IPS DF 6.9 (cell line): ENCODE results near the gene DDX10.
"Not testable (repeated sequence)": the region's sequence is repeated elsewhere in the genome, so short reads cannot be mapped to it uniquely, and the experiment has no call there.

ENCODE experiments used
- DNase-seq: peaks from one replicate; pipeline ENCODE4 v3.0.0-alpha.2; 2013; ENCODE audit warnings: low read depth, low spot score
- H3K27ac ChIP-seq: one replicate; pipeline ENCODE4 v1.5.1; 2013; ENCODE audit warnings: low read length, control low read depth
- H3K27me3 ChIP-seq: 2 replicates; pipeline ENCODE4 v1.6.1; 2013; ENCODE audit warnings: mild to moderate bottlenecking, low read length; ENCODE audit not compliant: control insufficient read depth, insufficient read depth
- H3K36me3 ChIP-seq: 2 replicates; pipeline ENCODE4 v1.6.1; 2013; ENCODE audit warnings: low read length; ENCODE audit not compliant: control insufficient read depth, insufficient read depth
- H3K4me1 ChIP-seq: 2 replicates; pipeline ENCODE4 v1.6.1; 2013; ENCODE audit warnings: low read length; ENCODE audit not compliant: control insufficient read depth, insufficient read depth
- H3K4me3 ChIP-seq: 2 replicates; pipeline ENCODE4 v1.5.1; 2013; ENCODE audit warnings: mild to moderate bottlenecking, low read length
- H3K9me3 ChIP-seq: 2 replicates; pipeline ENCODE4 v1.6.1; 2013; ENCODE audit warnings: low read length, inconsistent platforms; ENCODE audit not compliant: control insufficient read depth, insufficient read depth
- WGBS: extraction: QIAGEN DNeasy Blood & Tissue Kit; methylation state at CpG from one replicate; pipeline ENCODE4 v1.1.7; 2013; ENCODE audit warnings: mixed read lengths, missing lambda C conversion rate; ENCODE audit not compliant: insufficient read length, insufficient coverage; 5-methylcytosine and 5-hydroxymethylcytosine counted together

Gene DDX10

GRCh38 chr11:108734283-108734682 is 69.4 kb downstream of the DDX10 start:
- Histone ChIP-seq H3K4me1 (no peaks in the 10 kb centered on the region), H3K36me3 (no peaks in the 10 kb centered on the region), H3K9me3 (no peaks in the 10 kb centered on the region), H3K27ac (no peak overlapping the region), H3K4me3 (no peak overlapping the region), H3K27me3 (no peaks in the 10 kb centered on the region)
- WGBS: no CpG with 5 or more reads among the region's 1 CpG
- DNase-seq: no peak

DNA sequence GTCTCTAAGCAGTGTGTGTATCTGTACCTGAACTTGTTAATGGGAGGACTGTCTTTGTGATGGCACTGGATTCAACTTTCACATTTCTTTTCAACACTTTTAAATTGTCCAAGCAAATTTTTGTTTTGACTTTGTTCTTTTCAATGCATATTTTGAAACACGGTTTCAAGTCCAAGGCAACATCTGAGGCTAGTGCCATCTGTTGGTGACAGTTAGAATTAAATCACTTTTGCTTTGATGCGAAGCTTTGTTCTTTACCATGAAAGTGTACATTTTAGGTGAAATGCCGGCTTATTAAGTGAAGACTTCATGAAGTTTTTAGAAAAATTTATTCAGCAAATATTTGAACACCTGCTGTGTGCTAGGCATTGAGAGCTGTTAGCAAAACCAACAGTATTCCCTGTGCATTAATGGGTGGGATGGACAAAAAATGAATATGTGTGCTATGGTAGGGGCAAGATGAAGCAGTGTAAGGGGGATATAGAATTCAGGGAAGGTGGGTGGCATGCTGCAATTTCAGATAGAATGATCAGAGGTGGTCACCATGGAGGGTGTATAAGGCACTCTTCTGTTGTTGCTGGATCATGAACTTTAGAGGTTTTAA is 70.2 kb downstream of the DDX10 start:
- no peaks in the 10 kb centered on the region for H3K27me3 ChIP-seq
- H3K9me3 ChIP-seq: no peaks in the 10 kb centered on the region
- DNase-seq: no peak
- no peaks in the 10 kb centered on the region for H3K36me3 ChIP-seq
- WGBS: no CpG with 5 or more reads among the region's 3 CpGs
- H3K4me1 ChIP-seq: no peaks in the 10 kb centered on the region
- H3K27ac ChIP-seq: no peak overlapping the region
- H3K4me3 ChIP-seq: no peak overlapping the region

- not testable (repeated sequence) for H3K27me3 ChIP-seq, H3K27ac ChIP-seq, H3K36me3 ChIP-seq, H3K4me1 ChIP-seq, H3K9me3 ChIP-seq, DNase-seq, H3K4me3 ChIP-seq
- no CpG with 5 or more reads among the region's 2 CpGs for WGBS
These were observed 75.3 kb downstream of the DDX10 start for GRCh38 chr11:108740132-108740531.

GRCh38 chr11:108743851-108744250 is 79.0 kb downstream of the DDX10 start:
- no CpG with 5 or more reads among the region's 3 CpGs for WGBS
- no peak for DNase-seq

GRCh38 chr11:108748968-108749367 is 84.1 kb downstream of the DDX10 start:
- Histone ChIP-seq H3K4me3 (no peak overlapping the region), H3K27me3 (no peaks in the 10 kb centered on the region), H3K4me1 (no peaks in the 10 kb centered on the region), H3K36me3 (no peaks in the 10 kb centered on the region), H3K9me3 (no peaks in the 10 kb centered on the region), H3K27ac (no peak overlapping the region)
- DNase-seq: no peak
- WGBS: no CpG with 5 or more reads among the region's 6 CpGs

More at GRCh38 chr11:108743851-108744250, 79.0 kb downstream of the DDX10 start:
- H3K27ac ChIP-seq: no peak overlapping the region
- no peaks in the 10 kb centered on the region for H3K4me1 ChIP-seq
- no peak overlapping the region for H3K4me3 ChIP-seq
- H3K27me3 ChIP-seq: no peaks in the 10 kb centered on the region
- no peaks in the 10 kb centered on the region for H3K9me3 ChIP-seq
- no peaks in the 10 kb centered on the region for H3K36me3 ChIP-seq

DNA sequence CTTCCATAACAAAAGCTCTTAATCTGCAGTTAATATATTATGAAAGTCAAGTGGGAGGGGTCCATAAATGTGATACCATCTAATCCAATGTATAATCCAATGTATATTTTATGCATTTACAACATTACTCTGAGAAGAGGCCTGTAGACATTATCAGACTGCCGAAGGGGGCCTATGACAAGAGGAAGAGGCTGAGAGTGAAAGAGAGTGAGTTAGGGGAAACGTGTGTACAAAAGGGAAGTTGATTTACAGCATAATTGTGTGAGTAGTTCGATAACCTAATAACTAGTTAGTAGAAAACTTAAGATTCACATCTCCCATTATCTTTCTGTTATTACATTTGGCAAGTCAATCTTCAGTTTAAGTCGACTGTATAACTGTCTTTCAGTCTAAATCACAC is 86.6 kb downstream of the DDX10 start:
- no peak for DNase-seq
- Histone ChIP-seq H3K27me3 (no peaks in the 10 kb centered on the region), H3K36me3 (no peaks in the 10 kb centered on the region), H3K4me1 (no peaks in the 10 kb centered on the region), H3K9me3 (no peaks in the 10 kb centered on the region), H3K4me3 (no peak overlapping the region), H3K27ac (no peak overlapping the region)
- WGBS: no CpG with 5 or more reads among the region's 4 CpGs

GRCh38 chr11:108752297-108752751 is 87.5 kb downstream of the DDX10 start:
- Histone ChIP-seq H3K4me1 (no peaks in the 10 kb centered on the region; the same call in 1 of the 2 replicates), H3K9me3 (no peaks in the 10 kb centered on the region), H3K36me3 (no peaks in the 10 kb centered on the region), H3K27ac (no peak overlapping the region), H3K27me3 (no peaks in the 10 kb centered on the region), H3K4me3 (no peak overlapping the region)
- DNase-seq: no peak

DNA sequence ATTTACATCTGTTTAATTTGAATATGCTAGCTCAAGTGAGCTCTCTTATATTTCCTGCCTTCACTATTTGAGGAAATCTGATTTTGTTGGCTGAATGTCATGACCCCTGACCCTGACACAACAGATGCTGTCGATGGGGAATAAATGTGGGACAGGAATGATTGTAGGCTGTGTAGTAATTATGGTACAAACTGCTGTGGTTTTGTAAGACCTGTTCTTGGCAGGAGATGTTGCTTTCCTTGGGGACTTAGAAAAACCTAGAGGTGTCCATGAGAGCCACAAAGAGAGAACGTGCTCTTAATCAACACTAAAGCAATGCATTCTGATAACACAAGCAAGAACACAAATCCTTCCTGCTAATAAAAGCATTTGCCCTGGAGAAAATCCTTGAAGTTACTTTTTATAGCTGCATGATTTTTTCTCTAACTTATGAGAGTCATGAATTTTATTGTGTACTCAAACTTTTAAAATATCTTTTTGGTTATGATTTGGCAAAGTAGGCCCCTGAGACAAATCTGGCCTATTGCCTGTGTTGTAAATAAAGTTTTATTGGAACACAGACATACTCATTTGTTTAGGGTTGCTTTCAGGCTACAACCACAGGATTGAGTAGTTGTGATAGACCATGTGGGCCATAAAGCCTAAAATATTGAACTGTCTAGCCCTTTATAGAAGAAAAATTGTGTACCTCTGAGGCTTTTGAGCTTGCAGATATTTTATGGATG is 90.2 kb downstream of the DDX10 start:
- Histone ChIP-seq H3K27ac (no peak overlapping the region), H3K4me1 (peaks cover 3% of the 10 kb centered on the region; the same call in 1 of the 2 replicates), H3K4me3 (no peak overlapping the region), H3K9me3 (no peaks in the 10 kb centered on the region), H3K27me3 (no peaks in the 10 kb centered on the region), H3K36me3 (no peaks in the 10 kb centered on the region)
- no peak for DNase-seq
- WGBS: no CpG with 5 or more reads among the region's 2 CpGs

- H3K4me3 ChIP-seq: no peak overlapping the region
- H3K9me3 ChIP-seq: no peaks in the 10 kb centered on the region
- H3K27me3 ChIP-seq: no peaks in the 10 kb centered on the region
- no peaks in the 10 kb centered on the region for H3K36me3 ChIP-seq
- no CpG with 5 or more reads among the region's 3 CpGs for WGBS
- DNase-seq: no peak
- H3K27ac ChIP-seq: no peak overlapping the region
- H3K4me1 ChIP-seq: peaks cover 3% of the 10 kb centered on the region; the same call in 1 of the 2 replicates
These were observed 92.8 kb downstream of the DDX10 start for GRCh38 chr11:108757630-108758029.

- H3K9me3 ChIP-seq: no peaks in the 10 kb centered on the region
- H3K27ac ChIP-seq: no peak overlapping the region
- DNase-seq: no peak
- no peaks in the 10 kb centered on the region for H3K36me3 ChIP-seq
- H3K27me3 ChIP-seq: no peaks in the 10 kb centered on the region
- no CpG with 5 or more reads among the region's 2 CpGs for WGBS
- peaks cover 3% of the 10 kb centered on the region; the same call in 1 of the 2 replicates for H3K4me1 ChIP-seq
- H3K4me3 ChIP-seq: no peak overlapping the region
These were observed 93.6 kb downstream of the DDX10 start for GRCh38 chr11:108758458-108758857.
